PFSK-1 (cell line): ENCODE data around the gene RPRD1B.
A peak's percentile ranks its signal among the peaks of the same experiment; 100 is the strongest.

ENCODE experiments used
- POLR2AphosphoS5 ChIP-seq: IDR thresholded peaks from 2 replicates; pipeline ENCODE4 v1.6.1; 2012; ENCODE audit warnings: low read depth, mild to moderate bottlenecking, control low read depth, low read length, moderate library complexity
- SIN3A ChIP-seq: IDR thresholded peaks from 2 replicates; pipeline ENCODE4 v1.6.1; 2012; ENCODE audit warnings: mild to moderate bottlenecking, low read length, moderate library complexity, borderline replicate concordance; ENCODE audit not compliant: insufficient read depth
- TF ChIP-seq, protein P1 (sequence below), 2 experiments: IDR thresholded peaks; 2 replicates each; pipeline versions ENCODE4 v1.6.1 to v1.8.0; 2011 to 2012; ENCODE audit warnings: low read depth in 2 of 2, low read length in 2 of 2, control low read depth in 1 of 2, inconsistent platforms in 1 of 2, mild to moderate bottlenecking in 1 of 2, moderate library complexity in 1 of 2; ENCODE audit not compliant: insufficient read depth in 1 of 2

- TF ChIP-seq POLR2AphosphoS5 = peak; percentile 20; the same call in 1 of the 2 replicates
- TF ChIP-seq, protein P1, sequence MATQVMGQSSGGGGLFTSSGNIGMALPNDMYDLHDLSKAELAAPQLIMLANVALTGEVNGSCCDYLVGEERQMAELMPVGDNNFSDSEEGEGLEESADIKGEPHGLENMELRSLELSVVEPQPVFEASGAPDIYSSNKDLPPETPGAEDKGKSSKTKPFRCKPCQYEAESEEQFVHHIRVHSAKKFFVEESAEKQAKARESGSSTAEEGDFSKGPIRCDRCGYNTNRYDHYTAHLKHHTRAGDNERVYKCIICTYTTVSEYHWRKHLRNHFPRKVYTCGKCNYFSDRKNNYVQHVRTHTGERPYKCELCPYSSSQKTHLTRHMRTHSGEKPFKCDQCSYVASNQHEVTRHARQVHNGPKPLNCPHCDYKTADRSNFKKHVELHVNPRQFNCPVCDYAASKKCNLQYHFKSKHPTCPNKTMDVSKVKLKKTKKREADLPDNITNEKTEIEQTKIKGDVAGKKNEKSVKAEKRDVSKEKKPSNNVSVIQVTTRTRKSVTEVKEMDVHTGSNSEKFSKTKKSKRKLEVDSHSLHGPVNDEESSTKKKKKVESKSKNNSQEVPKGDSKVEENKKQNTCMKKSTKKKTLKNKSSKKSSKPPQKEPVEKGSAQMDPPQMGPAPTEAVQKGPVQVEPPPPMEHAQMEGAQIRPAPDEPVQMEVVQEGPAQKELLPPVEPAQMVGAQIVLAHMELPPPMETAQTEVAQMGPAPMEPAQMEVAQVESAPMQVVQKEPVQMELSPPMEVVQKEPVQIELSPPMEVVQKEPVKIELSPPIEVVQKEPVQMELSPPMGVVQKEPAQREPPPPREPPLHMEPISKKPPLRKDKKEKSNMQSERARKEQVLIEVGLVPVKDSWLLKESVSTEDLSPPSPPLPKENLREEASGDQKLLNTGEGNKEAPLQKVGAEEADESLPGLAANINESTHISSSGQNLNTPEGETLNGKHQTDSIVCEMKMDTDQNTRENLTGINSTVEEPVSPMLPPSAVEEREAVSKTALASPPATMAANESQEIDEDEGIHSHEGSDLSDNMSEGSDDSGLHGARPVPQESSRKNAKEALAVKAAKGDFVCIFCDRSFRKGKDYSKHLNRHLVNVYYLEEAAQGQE (IDR thresholded peaks at IDR 0.05; ENCODE audit: insufficient read depth in 1 of 2, low read depth in 2 of 2, low read length in 2 of 2) = peak in 1 of 2 experiments; percentile 65; a peak in 1 of 4 replicates
- peak; percentile 70; the same call in 1 of the 2 replicates for TF ChIP-seq SIN3A
Observed at GRCh38 chr20:38109591-38110524, 76.3 kb downstream of the RPRD1B start.
